Hepatocyte (in vitro differentiated cells): ENCODE data around the gene CACNG5. TPM values are rescaled to one million over a fixed set of nuclear protein-coding genes. Genes with fewer than 3 reads are reported as not detected.

Experiments
- DNase-seq: peaks from one replicate; pipeline ENCODE4 v3.0.0-alpha.2; 2016; ENCODE audit warnings: low spot score
- H2AFZ ChIP-seq: fragments of 200-600 bp; sonication (generic); 2 replicates; pipeline ENCODE4 v1.6.0; 2016; ENCODE audit warnings: antibody characterized with exemption, mild to moderate bottlenecking
- H3K27ac ChIP-seq: fragments of 200-600 bp; sonication (generic); 2 replicates; pipeline ENCODE4 v1.5.1; 2016; ENCODE audit warnings: mild to moderate bottlenecking
- H3K27me3 ChIP-seq: fragments of 200-600 bp; sonication (generic); 2 replicates; pipeline ENCODE4 v1.6.1; 2016
- H3K36me3 ChIP-seq: fragments of 200-600 bp; sonication (generic); replicated peaks from 2 replicates; pipeline ENCODE4 v1.5.1; 2016; ENCODE audit warnings: low read depth; ENCODE audit not compliant: insufficient read depth
- H3K4me1 ChIP-seq: fragments of 200-600 bp; sonication (generic); 2 replicates; pipeline ENCODE4 v1.5.1; 2016; ENCODE audit warnings: mild to moderate bottlenecking, moderate library complexity; ENCODE audit not compliant: insufficient read depth
- H3K4me2 ChIP-seq: fragments of 200-600 bp; sonication (generic); 2 replicates; pipeline ENCODE4 v1.6.0; 2016
- H3K4me3 ChIP-seq: fragments of 200-600 bp; sonication (generic); 2 replicates; pipeline ENCODE4 v1.5.1; 2016; ENCODE audit warnings: mild to moderate bottlenecking
- H3K79me2 ChIP-seq: fragments of 200-600 bp; sonication (generic); 2 replicates; pipeline ENCODE4 v1.6.0; 2017; ENCODE audit warnings: mild to moderate bottlenecking
- H3K9me2 ChIP-seq: fragments of 200-600 bp; sonication (generic); replicated peaks from 2 replicates; pipeline ENCODE4 v1.6.0; 2017; ENCODE audit warnings: mild to moderate bottlenecking; ENCODE audit not compliant: insufficient read depth
- H3K9me3 ChIP-seq: fragments of 200-600 bp; sonication (generic); 2 replicates; pipeline ENCODE4 v1.5.1; 2016; ENCODE audit warnings: low read depth, mild to moderate bottlenecking
- H4K20me1 ChIP-seq: fragments of 200-600 bp; sonication (generic); 2 replicates; pipeline ENCODE4 v1.6.0; 2016; ENCODE audit warnings: mild to moderate bottlenecking; ENCODE audit not compliant: insufficient read depth, poor library complexity, severe bottlenecking
- CTCF ChIP-seq: fragments of 200-600 bp; sonication (generic); IDR thresholded peaks from 2 replicates; pipeline ENCODE4 v1.5.1; 2016; ENCODE audit warnings: antibody characterized with exemption, mild to moderate bottlenecking; ENCODE audit not compliant: poor library complexity
- EZH2 ChIP-seq: fragments of 200-600 bp; sonication (generic); IDR thresholded peaks from 2 replicates; pipeline ENCODE4 v1.6.1; 2016; ENCODE audit warnings: antibody characterized with exemption, mild to moderate bottlenecking, borderline replicate concordance
- EZH2phosphoT487 ChIP-seq: fragments of 200-600 bp; sonication (generic); IDR thresholded peaks from one replicate; pipeline ENCODE4 v1.6.1; 2018; ENCODE audit warnings: antibody characterized with exemption, mild to moderate bottlenecking, low read depth, moderate library complexity; ENCODE audit not compliant: unreplicated experiment, severe bottlenecking
- WGBS: methylation state at CpG from one replicate; pipeline ENCODE4 v1.1.6; 2016; ENCODE audit warnings: low lambda C conversion rate; ENCODE audit errors: missing lambda C conversion rate; 5-methylcytosine and 5-hydroxymethylcytosine counted together
- microRNA counts: library from miRNA; unstranded; fragments of <30 nt; microRNA quantifications from one replicate; lab custom pipeline; 2017
- microRNA-seq: library from miRNA; unstranded; fragments of <30 nt; microRNA quantifications from one replicate; pipeline ENCODE4, GENCODE V29; 2017
- polyA plus RNA-seq: library from polyadenylated mRNA; unstranded; fragments of >200 nt; fragmentation: Nextera tagmentation; extraction: Ambion mirVana; gene quantifications from 2 replicates; pipeline ENCODE4 v1.2.1, GENCODE V29; 2016
- small RNA-seq: library from RNA; depleted of rRNA; stranded (forward); fragments of <200 nt; gene quantifications from one replicate; pipeline ENCODE3, GENCODE V24; 2014
- total RNA-seq: library from RNA; depleted of rRNA; stranded (reverse); fragments of >200 nt; gene quantifications from 2 replicates; pipeline ENCODE4 v1.2.3, GENCODE V29; 2014

CACNG5 gene
- total and polyA plus RNA-seq, 2 experiments from 2014 or later: not detected

GRCh38 chr17:66930933-66931332 is 96.0 kb downstream of the CACNG5 start:
- Histone ChIP-seq H2AFZ (no peak overlapping the region), H3K4me2 (no peak overlapping the region), H3K9me2 (no peaks in the 10 kb centered on the region), H3K9me3 (no peaks in the 10 kb centered on the region), H3K36me3 (no peaks in the 10 kb centered on the region), H3K27me3 (no peaks in the 10 kb centered on the region), H3K79me2 (no peaks in the 10 kb centered on the region), H3K27ac (no peak overlapping the region), H3K4me1 (no peaks in the 10 kb centered on the region), H4K20me1 (no peaks in the 10 kb centered on the region), H3K4me3 (no peak overlapping the region)
- WGBS: 79% methylated on average over 3 of the region's 3 CpGs
- TF ChIP-seq CTCF (no peak), EZH2 (no peak), EZH2phosphoT487 (no peak)
- DNase-seq: no peak

GRCh38 chr17:66932311-66932710 is 97.4 kb downstream of the CACNG5 start:
- 98% methylated on average over 2 of the region's 2 CpGs for WGBS
- DNase-seq: no peak
- Histone ChIP-seq H3K27me3 (no peaks in the 10 kb centered on the region), H4K20me1 (no peaks in the 10 kb centered on the region), H3K9me3 (no peaks in the 10 kb centered on the region), H3K4me2 (no peak overlapping the region), H3K9me2 (no peaks in the 10 kb centered on the region), H3K79me2 (no peaks in the 10 kb centered on the region), H3K36me3 (no peaks in the 10 kb centered on the region), H3K4me3 (no peak overlapping the region), H2AFZ (no peak overlapping the region), H3K4me1 (no peaks in the 10 kb centered on the region), H3K27ac (no peak overlapping the region)
- no peak for TF ChIP-seq CTCF
- no peak for TF ChIP-seq EZH2
- TF ChIP-seq EZH2phosphoT487: no peak

- TF ChIP-seq EZH2phosphoT487 (no peak), EZH2 (no peak), CTCF (no peak)
- WGBS: 71% methylated on average over 2 of the region's 2 CpGs
These were observed 99.1 kb downstream of the CACNG5 start for GRCh38 chr17:66934040-66934439.

More at GRCh38 chr17:66934040-66934439, 99.1 kb downstream of the CACNG5 start:
- Histone ChIP-seq H3K4me1 (no peaks in the 10 kb centered on the region), H3K4me3 (no peak overlapping the region), H3K27me3 (no peaks in the 10 kb centered on the region), H3K9me3 (no peaks in the 10 kb centered on the region), H3K36me3 (no peaks in the 10 kb centered on the region), H3K4me2 (no peak overlapping the region), H3K27ac (no peak overlapping the region), H4K20me1 (no peaks in the 10 kb centered on the region), H3K9me2 (no peaks in the 10 kb centered on the region), H3K79me2 (no peaks in the 10 kb centered on the region), H2AFZ (no peak overlapping the region)
- DNase-seq: no peak

MicroRNA genes within 50 kb of the gene (microRNA counts, 767-probe panel; counts per million panel counts)
- not detected for microRNA hsa-miR-634 (lab: Ali Mortazavi, UCI)

Small RNAs within 50 kb of the gene (microRNA-seq; reads per million reads assigned to microRNA genes)
- gene MIR634: not detected

Small RNAs within 50 kb of the gene (small RNA-seq; reads per million reads assigned to genes)
- gene MIR634: not detected
- gene RNA5SP446: not detected

Other genes starting within 250 kb of the CACNG5 start
- gene CACNG4, start 129.6 kb downstream of the CACNG5 start, total RNA-seq: 2.5 and 3.5 TPM in 2 replicates
- gene CACNG4, start 129.6 kb downstream of the CACNG5 start, polyA plus RNA-seq: 3.9 and 7.3 TPM in 2 replicates
- gene CACNG1, start 209.4 kb downstream of the CACNG5 start, total RNA-seq: not detected in 2 replicates
- not detected in 2 replicates for gene CACNG1, start 209.4 kb downstream of the CACNG5 start, polyA plus RNA-seq